Measurements from ENCODE around the gene TM9SF4. TPM values are rescaled to one million over a fixed set of nuclear protein-coding genes. Genes with fewer than 3 reads are reported as not detected.
A peak's percentile ranks its signal among the peaks of the same experiment; 100 is the strongest.

The TM9SF4 gene
- total RNA-seq, 1 experiment from 2014 or later, result 52.9 TPM

- DNase-seq (ENCODE audit: low read depth), result no peak
Measured at GRCh38 chr20:32129863-32130262, 20.3 kb downstream of the TM9SF4 start.

DNA sequence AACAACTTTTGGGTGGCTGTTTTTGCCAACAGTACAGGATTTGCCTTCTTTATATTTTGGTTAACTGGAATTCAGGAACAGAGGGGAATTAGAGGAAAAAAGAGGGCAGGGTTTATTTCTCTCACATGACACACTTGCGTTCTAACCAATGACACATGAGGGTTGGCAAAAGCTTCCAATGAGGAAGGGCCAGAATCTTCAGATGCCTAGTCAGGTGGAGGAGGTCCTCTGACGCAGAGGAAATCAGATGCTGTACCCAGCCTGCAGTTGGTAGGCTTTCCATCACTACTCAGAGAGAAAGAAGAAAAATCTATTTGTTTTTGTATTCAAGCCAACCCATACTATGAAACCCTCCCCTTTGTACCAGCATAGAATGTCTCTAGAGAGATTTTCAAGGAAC is 20.8 kb downstream of the TM9SF4 start:
- no peak for DNase-seq (ENCODE audit: low read depth)

DNA sequence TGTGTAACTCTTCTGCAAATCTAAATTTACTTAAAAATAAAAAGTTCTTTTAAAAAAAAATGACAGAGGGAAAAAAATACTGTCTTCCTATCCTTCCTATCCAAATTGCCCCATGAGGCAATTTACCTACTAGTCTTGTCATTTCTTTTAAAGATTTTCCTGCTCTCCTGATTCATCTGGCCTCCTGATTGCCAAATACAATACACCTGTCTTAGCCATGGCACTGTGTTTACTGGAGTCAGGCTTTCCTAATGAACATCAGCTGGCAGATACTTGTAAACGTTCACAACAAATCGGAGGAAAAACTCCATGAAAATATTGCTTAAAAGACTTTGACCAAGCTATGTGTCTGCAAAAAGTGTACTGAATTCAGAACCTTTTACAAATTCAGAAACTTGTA is 21.5 kb downstream of the TM9SF4 start:
- DNase-seq (ENCODE audit: low read depth), result no peak

GRCh38 chr20:32132911-32133549 is 23.5 kb downstream of the TM9SF4 start:
- DNase-seq (ENCODE audit: low read depth), result no peak

DNA sequence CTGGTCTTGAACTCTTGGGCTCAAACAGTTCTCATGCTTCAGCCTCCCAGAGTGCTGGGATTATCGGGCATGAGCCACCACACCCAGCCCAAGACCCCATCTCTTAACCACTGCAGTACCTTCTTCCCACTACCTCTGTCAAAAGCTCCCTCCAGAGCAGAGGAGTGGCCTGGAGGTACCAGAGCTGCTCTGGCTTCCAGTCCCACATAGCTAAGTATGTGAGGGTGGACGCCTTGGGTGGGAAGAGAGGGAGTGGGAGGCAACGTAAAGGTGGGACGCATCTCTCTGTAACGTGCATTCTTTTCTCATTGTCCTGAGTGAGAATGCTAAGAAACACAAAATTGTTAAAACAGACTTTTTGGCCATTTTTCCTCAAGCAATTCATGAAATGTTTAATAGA is 24.5 kb downstream of the TM9SF4 start:
- no peak for DNase-seq (ENCODE audit: low read depth)

DNA sequence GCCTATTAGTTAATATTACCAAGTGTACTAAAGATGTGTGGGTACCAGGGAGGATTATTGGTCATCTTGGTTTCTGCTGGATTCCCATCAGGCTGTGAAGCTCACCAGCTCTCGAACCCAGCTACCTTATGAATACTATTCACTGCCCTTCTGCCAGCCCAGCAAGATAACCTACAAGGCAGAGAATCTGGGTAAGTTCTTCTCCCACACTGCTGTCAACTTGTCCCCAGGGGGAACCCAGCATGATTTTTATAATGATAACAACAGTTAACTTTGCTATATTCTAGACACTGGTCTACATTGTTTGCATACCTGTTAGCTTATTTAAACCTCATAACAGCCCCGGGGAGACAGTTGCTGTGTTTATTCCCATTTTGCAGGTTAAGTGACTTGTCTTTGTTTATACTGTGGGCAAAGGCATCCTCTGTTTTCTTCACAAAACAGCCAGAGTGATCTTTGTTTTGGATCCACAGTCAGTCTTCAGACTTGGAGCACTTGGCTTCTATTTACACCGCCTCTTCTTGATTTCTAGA is 26.5 kb downstream of the TM9SF4 start:
- DNase-seq (ENCODE audit: low read depth), result no peak

- no peak for DNase-seq (ENCODE audit: low read depth)
Measured at GRCh38 chr20:32138921-32139320, 29.4 kb downstream of the TM9SF4 start.

DNA sequence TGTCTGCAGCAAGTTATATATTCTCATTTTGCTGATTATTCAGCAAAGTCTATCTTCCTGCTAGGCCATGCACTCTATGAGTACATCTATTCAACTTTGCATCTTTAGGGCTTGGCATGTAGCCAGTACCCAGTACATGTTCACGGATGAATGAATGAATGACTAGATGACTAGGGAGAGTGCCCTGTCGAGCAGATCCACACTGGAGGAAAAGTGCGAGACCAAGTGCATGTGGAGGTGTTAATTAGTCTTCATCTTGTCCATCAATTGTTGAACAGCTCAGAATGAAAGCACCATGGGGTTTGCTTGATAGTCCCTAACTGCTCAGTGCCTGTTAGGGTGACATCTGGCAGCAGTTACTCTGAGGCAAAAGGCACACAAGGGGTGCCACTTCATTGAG is 30.4 kb downstream of the TM9SF4 start:
- no peak for DNase-seq (ENCODE audit: low read depth)

DNA sequence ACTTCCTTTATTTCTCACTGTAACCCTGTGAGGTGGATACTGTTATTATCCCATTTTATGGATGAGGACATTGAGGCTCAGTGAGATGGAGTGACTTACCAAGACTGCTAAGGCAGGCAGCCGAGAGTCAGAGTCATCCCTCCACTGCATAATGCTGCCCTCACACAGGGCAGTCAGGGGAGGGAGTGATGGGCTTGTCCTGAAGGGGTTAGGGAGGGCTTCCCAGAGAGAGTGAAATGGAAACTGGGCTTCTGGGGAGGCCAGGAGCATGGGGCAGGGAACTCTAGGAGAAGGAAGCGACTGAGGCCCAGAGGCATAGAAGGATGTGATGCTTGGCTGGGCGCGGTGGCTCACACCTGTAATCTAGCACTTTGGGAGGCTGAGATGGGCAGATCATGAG is 31.1 kb downstream of the TM9SF4 start:
- DNase-seq (ENCODE audit: low read depth), result no peak

DNA sequence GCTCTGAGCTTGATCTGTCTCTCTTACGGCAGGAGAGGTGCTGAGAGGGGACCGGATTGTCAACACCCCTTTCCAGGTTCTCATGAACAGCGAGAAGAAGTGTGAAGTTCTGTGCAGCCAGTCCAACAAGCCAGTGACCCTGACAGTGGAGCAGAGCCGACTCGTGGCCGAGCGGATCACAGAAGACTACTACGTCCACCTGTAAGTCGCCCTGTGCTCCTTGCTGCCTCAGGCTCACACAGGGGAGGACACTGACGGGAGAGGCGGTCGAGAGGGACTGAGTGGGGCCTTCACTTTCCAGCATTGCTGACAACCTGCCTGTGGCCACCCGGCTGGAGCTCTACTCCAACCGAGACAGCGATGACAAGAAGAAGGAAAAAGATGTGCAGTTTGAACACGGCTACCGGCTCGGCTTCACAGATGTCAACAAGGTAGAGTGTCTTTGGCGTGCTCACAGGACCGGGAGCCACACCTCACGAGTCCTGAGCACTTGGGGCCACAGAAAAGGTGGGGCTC is 32.0 kb downstream of the TM9SF4 start:
- DNase-seq (ENCODE audit: low read depth), result no peak

- no peak for DNase-seq (ENCODE audit: low read depth)
Measured at GRCh38 chr20:32142088-32142487, 32.6 kb downstream of the TM9SF4 start.

DNA sequence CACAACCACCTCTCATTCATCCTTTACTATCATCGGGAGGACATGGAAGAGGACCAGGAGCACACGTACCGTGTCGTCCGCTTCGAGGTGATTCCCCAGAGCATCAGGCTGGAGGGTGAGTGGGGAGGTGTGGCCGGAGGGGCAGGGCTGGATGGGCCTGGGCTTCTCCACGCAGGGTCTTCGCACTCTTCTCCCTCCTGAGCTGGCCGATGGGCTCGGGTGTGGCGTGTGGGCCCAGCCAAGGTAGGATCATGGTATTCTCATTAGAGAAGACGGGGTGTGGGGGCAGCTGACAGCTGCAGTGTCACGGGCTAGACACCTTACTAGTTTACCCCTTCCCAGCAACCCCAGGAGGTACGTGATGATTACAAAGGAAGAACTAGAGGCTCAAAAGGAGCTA is 33.5 kb downstream of the TM9SF4 start:
- no peak for DNase-seq (ENCODE audit: low read depth)

GRCh38 chr20:32144898-32145662 is 35.6 kb downstream of the TM9SF4 start:
- DNase-seq (ENCODE audit: low read depth), result no peak

DNA sequence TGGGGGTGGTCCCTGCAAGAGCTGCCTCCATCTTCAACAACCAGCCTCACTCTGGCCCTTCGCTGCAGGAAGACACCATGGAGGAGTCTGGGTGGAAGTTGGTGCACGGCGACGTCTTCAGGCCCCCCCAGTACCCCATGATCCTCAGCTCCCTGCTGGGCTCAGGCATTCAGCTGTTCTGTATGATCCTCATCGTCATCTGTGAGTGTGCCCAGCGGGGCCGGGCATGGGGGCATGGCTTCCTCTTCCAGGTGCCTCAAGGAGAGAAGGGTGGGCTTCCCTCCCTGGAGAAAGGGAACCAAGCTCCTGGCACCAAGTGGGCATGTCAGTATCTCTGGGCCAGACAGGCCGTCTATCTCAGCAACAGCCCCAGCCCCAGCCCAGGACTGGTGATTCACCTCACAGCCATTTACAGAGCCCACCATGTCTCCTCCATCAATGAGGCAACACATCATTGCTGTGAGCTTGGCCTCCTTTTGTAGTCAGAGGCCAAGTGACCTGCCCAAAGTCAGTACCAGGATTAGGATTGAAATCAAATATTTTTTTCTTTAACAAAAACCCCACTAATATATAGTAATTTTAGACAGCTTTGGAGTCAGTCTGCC is 40.2 kb downstream of the TM9SF4 start:
- no peak for DNase-seq (ENCODE audit: low read depth)

DNA sequence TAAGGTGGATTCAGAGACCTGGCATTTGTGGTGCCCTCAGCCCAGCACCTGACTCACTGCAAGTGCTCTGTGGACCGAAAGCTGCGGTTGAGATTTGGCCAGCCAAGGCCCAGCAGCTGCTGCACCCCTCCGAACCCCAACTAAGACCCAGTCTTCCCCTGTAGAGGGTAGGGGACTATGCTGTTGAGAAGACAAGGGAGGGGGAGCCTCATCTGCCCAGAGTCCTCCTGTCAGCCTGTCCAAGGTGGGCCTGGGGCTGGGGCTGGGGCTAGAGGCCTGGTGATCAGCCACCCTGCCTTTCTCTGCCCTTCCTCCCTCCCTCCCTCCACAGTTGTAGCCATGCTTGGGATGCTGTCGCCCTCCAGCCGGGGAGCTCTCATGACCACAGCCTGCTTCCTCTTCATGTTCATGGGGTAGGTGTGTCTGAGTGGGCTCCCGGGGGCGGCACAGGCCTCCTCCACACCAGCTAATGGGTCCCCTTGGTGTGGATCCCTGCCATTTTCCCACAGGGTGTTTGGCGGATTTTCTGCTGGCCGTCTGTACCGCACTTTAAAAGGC is 40.9 kb downstream of the TM9SF4 start:
- no peak for DNase-seq (ENCODE audit: low read depth)

DNA sequence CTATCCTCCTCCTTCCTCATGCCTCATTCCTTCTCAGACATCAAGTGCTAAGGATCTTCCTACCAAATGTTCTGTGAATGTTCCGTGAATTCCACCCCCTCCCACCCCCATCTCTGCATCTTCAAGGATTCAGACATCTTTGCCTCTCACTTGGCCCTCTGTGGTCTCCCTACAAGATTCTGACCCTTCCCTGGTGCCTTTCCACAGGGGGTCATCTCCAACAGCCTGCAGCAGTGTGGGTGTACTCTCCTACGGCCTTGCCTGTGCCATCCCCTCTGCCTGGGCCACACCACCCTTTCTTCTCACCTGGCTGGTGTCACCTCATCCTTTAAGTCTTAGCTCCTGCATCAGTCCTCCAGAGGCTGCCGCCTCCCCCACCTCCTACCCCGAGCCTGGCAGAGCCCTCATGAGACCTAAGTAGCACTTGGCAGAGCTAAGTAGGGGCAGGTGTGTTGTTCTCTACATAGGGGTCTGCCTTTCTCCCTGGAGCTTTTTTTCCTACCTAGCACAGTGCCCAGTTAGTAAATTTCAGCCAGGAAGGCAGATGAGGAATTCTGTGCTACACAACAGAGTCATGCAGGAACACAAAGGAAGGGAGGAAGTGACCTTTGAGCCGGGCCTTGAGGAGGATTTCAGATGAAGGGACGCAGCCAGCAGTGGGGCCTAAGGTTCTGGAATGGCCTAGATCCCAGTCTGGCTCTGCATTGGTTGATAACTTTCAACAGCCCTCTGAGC is 43.1 kb downstream of the TM9SF4 start:
- DNase-seq (ENCODE audit: low read depth), result no peak

DNA sequence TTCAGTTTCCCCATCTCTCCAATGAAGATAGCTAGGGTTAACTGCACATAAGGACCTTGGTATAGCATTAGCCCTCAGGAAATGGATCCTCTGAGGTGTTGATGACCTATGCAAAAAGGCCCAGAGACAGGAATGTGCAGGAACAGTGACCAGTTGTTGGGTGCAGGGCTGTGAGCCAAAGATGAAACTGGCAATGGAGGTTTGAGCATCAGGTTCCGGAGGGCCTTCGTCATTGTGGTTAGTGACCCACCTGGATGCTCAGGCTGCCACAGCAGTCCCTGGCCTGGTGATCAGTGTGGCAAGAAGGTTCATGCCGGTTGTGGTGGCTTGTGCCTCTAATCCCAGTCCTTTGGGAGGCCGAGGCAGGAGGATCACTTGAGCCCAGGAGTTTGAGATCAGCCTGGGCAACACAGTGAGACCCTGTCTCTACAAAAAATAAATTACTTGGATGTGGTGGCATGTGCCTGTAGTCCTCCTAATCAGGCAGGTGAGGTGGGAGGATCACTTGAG is 43.7 kb downstream of the TM9SF4 start:
- DNase-seq (ENCODE audit: low read depth), result no peak

GRCh38 chr20:32153771-32154170 is 44.3 kb downstream of the TM9SF4 start:
- DNase-seq (ENCODE audit: low read depth), result no peak

DNA sequence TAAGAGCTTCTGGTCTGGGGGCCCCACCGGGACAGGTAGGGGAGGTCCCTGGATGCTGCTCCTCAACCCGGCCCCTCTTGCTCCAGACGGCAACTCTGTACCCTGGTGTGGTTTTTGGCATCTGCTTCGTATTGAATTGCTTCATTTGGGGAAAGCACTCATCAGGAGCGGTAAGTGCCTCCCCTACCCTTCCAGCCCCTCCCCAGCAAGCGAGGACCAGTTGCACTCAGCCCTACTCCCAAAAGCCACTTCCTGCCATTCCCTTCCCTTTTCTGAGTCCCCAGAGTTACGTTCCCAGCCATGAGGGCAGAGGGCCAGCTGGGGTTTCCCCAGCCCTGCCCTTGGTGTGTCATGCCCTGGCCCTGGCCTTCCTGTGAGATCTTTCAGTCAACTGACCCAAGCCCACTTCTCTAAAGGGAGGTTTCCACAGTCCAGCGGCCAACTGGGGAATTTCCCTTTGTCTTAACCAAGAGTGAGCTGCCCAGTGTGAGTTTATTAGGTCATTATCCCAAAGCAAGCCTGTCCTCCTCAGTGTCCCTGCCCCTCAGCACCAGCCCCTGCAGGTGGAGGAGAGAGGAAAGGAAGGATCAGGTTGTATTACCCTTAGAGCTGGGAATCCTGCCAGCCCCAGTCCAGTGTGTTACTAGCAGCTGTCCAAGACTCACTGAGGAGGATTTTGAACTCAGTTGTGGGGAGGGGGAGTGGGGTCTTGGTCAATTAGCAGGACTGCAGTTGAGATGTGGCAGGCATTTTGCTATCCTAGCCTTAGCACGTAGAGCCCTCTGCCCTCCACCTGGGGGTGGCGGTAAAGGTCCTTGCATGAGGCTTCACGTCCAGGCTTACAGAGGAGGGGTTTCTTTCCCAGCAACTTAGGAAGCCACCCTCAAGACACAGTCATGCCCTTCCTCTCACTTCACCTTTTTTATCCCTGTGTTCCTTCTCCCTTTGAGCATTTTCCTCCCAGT is 45.8 kb downstream of the TM9SF4 start:
- DNase-seq (ENCODE audit: low read depth), result peak; percentile 96

GRCh38 chr20:32157611-32158010 is 48.1 kb downstream of the TM9SF4 start:
- DNase-seq (ENCODE audit: low read depth), result no peak
